Esophagus muscularis mucosa (tissue), 4 donors: ENCODE data around the gene TXNRD2. TPM values are rescaled to one million over a fixed set of nuclear protein-coding genes. Genes with fewer than 3 reads are reported as not detected.

Experiments used
- DNase-seq: peaks from one replicate; pipeline ENCODE4 v3.0.0-alpha.2; 2017; ENCODE audit errors: extremely low spot score
- H3K27ac ChIP-seq, 4 donors: fragments of 200-600 bp; sonication (generic); replicated peaks in 1 of 4; 1 replicate in 3 of 4; 2 replicates in 1 of 4; pipeline ENCODE4 v1.5.1; 2016 to 2019; ENCODE audit warnings: mild to moderate bottlenecking in 1 of 4
- H3K27me3 ChIP-seq, 4 donors: fragments of 200-600 bp; sonication (generic); one replicate each; pipeline versions ENCODE4 v1.5.1 to v1.6.0; 2016 to 2019
- H3K36me3 ChIP-seq, 4 donors: fragments of 200-600 bp; sonication (generic); one replicate each; pipeline ENCODE4 v1.5.1; 2016 to 2019
- H3K4me1 ChIP-seq, 4 donors: fragments of 200-600 bp; sonication (generic); one replicate each; pipeline ENCODE4 v1.5.1; 2016 to 2019
- H3K4me3 ChIP-seq, 4 donors: fragments of 200-600 bp; sonication (generic); 1 replicate in 2 of 4; 2 replicates in 2 of 4; pipeline ENCODE4 v1.5.1; 2016 to 2019; ENCODE audit warnings: mild to moderate bottlenecking in 4 of 4, moderate library complexity in 1 of 4
- H3K9me3 ChIP-seq, 4 donors: fragments of 200-600 bp; sonication (generic); 1 replicate in 3 of 4; 2 replicates in 1 of 4; pipeline ENCODE4 v1.5.1; 2016 to 2019
- CTCF ChIP-seq, 3 experiments: fragments of 200-600 bp in 2 of 3; fragments of 450-650 bp in 1 of 3; sonication (generic) in 2 of 3; IDR thresholded peaks; one replicate each; pipeline ENCODE4 v1.5.1; 2017 to 2019; ENCODE audit warnings: antibody characterized with exemption in 3 of 3, mild to moderate bottlenecking in 2 of 3, moderate library complexity in 1 of 3
- EP300 ChIP-seq: sonication (generic); formaldehyde crosslinking; IDR thresholded peaks from one replicate; pipeline ENCODE4 v1.6.1; 2017; ENCODE audit warnings: antibody characterized with exemption
- POLR2A ChIP-seq: fragments of 450-650 bp; IDR thresholded peaks from one replicate; pipeline ENCODE4 v1.6.1; 2017; ENCODE audit warnings: antibody characterized with exemption, moderate library complexity, mild to moderate bottlenecking, low read depth
- POLR2AphosphoS5 ChIP-seq, 2 donors: sonication (generic); formaldehyde crosslinking; IDR thresholded peaks; one replicate each; pipeline ENCODE4 v1.6.1; 2017; ENCODE audit warnings: antibody characterized with exemption in 2 of 2
- WGBS: methylation state at CpG from one replicate; pipeline ENCODE4 v1.1.5; 2018; 5-methylcytosine and 5-hydroxymethylcytosine counted together
- intact Hi-C: fragments of 100-400 bp; cut with DNase I; formaldehyde crosslinking; loops from one replicate; pipeline ENCODE4 v1.15.1; 2023
- total RNA-seq, 4 donors: library from RNA; depleted of rRNA; stranded (reverse); fragments of >200 nt; gene quantifications; one replicate each; pipeline versions ENCODE4 v1.1.0 to v1.2.1, GENCODE V29; 2016

Gene TXNRD2
- total RNA-seq, 4 donors from 2014 or later, result 12.9 to 27.2 (median 23.9) TPM

DNA sequence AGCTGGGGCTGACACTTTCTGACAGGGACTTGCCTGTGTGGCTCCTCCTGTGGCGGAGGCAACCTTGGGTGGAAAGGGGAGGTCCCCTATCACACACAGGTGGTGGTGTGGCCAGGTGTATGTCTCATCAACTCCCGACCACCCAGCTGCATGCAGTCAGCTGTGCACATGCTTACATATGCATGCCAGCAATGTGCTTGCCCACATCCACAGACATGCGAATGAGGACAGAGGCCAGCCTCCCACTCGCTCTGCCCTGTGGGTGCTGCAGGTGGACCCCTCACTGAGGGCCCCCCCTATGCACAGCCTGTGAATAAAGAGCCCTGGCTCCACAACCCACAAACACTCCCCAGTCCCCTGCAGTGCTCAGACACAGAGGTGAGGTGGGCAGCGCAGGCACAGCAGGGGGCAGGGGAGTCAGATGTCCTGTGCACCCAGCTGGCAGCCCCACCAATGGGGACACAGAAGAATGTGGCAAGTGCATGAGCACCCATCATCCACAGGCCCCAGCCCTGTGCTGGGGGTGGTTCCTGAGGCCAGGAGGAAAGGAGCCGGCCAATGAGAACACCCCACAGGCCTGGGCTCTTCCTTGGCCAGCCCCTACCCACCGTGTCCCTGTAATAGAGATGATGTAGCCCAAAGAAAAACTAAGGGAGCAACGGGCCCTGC, 96.4 kb downstream of the TXNRD2 start:
- Histone ChIP-seq H3K4me1 (peaks cover 22 to 35% (median 26%) of the 10 kb centered on the region in 4 donors), H3K27ac (peak overlapping the region in 2 of 4 donors; percentile 44 to 65), H3K36me3 (peaks cover 0 to 11% (median 8%) of the 10 kb centered on the region in 4 donors), H3K9me3 (peaks cover 0 to 3% (median 0%) of the 10 kb centered on the region in 4 donors), H3K27me3 (no peaks in the 10 kb centered on the region), H3K4me3 (no peak overlapping the region)
- TF ChIP-seq CTCF (IDR thresholded peaks at IDR 0.05), result no peak
- TF ChIP-seq POLR2A, result no peak
- TF ChIP-seq POLR2AphosphoS5 (IDR thresholded peaks at IDR 0.05), result no peak
- TF ChIP-seq EP300, result no peak
- 79% methylated on average over 6 of the region's 8 CpGs for WGBS
- no peak for DNase-seq
- intact Hi-C loops, result loop anchor here (10.0 kb wide), 1 partner anchor 80 kb away; the partner anchor contains the start of gene TBX1

DNA sequence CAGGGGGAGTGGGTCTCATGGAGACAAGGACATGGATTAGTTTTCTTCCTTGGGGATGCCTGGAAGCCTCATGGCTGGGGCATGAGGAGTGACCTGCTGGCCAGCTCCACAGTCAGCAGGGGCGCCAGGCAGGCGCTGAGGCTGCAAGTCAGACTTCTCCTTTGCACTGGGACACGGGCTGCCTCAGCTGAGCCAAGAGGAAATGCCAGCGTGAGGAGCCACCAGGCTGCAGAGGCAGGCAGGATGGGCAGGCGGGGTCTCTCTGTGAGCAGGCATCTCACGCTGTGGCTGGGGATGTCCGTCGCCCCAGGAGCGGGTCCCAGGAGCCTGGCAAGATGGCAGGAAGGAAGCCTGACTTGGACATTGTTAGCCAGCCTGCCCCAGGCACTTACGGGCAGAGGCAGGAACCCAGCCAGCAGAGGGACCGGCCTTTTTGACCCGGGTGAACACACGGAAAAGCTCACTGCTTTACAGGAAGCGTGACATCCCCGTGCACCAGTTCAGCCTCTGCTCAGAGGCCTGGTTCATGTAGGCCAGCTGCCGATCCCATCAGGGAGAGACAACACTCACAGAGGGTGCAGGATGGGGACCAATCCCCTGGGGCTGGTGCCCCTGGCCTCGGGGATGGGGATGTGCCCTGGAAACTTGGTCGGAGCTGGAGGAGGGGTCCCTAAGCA, 97.1 kb downstream of the TXNRD2 start:
- 59% methylated on average over 3 of the region's 18 CpGs for WGBS
- H3K4me1 ChIP-seq, result peaks cover 22 to 32% (median 26%) of the 10 kb centered on the region in 4 donors
- H3K27ac ChIP-seq, result peak overlapping the region in 3 of 4 donors; percentile 63 to 66 (median 65)
- H3K36me3 ChIP-seq, result peaks cover 0 to 7% (median 2%) of the 10 kb centered on the region in 4 donors
- H3K27me3 ChIP-seq, result no peaks in the 10 kb centered on the region
- intact Hi-C loops, result loop anchor here (10.0 kb wide), 1 partner anchor 80 kb away; the partner anchor contains the start of gene TBX1
- TF ChIP-seq POLR2AphosphoS5 (IDR thresholded peaks at IDR 0.05) (peak in 1 of 2 donors; percentile 15), POLR2A (no peak), EP300 (no peak), CTCF (IDR thresholded peaks at IDR 0.05) (peak in 1 of 3 experiments; percentile 6)
- no peak overlapping the region for H3K4me3 ChIP-seq
- peaks cover 0 to 3% (median 0%) of the 10 kb centered on the region in 4 donors for H3K9me3 ChIP-seq
- no peak for DNase-seq

DNA sequence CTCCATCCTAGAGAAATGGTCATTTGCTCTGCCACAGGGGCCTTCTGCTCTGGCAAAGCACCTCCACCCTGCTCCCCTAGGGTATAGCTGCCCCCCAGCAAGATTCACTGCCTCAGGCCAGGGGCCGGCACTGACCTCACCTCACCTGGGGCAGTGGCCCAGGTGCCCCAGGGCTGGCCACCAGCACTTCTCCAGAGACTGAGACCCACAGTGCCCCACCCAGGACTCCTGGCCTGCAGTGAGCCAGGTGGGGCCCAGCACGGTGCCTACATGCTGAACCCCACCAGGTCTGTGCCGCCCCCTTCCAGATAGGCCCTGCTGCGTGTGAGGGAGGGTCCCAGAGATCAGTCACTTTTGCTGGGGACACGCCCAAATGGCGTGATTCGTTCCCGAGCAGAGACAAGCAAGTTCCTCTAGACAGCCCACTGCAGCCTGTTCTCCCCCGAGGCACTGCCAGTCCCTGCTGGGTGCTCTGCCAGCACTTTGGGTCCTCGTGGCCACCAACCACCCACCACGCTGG, 97.7 kb downstream of the TXNRD2 start:
- 73% methylated on average over 6 of the region's 11 CpGs for WGBS
- peaks cover 0 to 3% (median 0%) of the 10 kb centered on the region in 4 donors for H3K9me3 ChIP-seq
- intact Hi-C loops, result loop anchor here (10.0 kb wide), 1 partner anchor 79 kb away; the partner anchor contains the start of gene TBX1
- peak overlapping the region in 3 of 4 donors; percentile 63 to 66 (median 65) for H3K27ac ChIP-seq
- TF ChIP-seq POLR2A (no peak), EP300 (no peak), CTCF (IDR thresholded peaks at IDR 0.05) (no peak), POLR2AphosphoS5 (IDR thresholded peaks at IDR 0.05) (no peak)
- DNase-seq, result no peak
- H3K36me3 ChIP-seq, result peaks cover 0 to 7% (median 2%) of the 10 kb centered on the region in 4 donors
- H3K4me1 ChIP-seq, result peaks cover 22 to 32% (median 26%) of the 10 kb centered on the region in 4 donors
- no peak overlapping the region for H3K4me3 ChIP-seq
- no peaks in the 10 kb centered on the region for H3K27me3 ChIP-seq

DNA sequence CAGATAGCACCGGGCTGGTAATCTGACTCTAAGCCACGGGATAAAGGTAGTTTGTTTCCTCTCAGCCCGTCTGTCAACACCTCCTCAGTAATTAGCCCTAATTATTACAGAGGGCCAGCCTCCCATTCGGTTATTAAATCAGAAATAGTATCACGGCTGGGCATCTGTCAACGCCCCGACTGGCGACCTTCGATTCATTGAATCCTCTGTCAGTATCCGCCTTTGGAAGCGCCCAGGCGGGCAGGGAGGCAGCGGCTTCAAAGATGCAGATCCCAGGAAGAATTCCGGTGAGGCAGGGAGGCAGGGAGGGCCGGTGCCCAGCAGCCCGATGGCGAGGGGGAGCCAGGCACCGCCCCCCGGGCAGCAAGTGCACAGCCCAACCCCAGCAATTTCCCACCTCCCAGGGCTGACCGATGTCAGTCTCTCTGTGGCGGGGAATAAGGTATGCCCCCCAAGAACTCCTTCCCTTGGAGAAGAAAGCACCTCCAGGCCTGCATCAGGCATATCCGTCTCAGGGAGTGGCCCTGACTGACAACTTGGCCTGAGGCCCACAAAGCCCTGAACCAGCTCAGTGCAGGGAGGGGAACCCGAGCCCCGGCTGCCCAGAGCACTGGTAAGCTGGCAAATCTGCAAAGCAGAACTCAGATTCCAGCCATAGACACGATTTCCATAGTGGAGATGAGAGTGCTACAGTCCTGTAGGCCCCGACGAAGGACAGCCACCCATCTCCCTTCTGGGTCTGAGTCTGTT, 98.3 kb downstream of the TXNRD2 start:
- no peak for DNase-seq
- Histone ChIP-seq H3K4me3 (no peak overlapping the region), H3K9me3 (peaks cover 0 to 3% (median 0%) of the 10 kb centered on the region in 4 donors), H3K27ac (peak overlapping the region in 3 of 4 donors; percentile 63 to 66 (median 65)), H3K27me3 (no peaks in the 10 kb centered on the region), H3K36me3 (peaks cover 0 to 7% (median 2%) of the 10 kb centered on the region in 4 donors), H3K4me1 (peaks cover 22 to 30% (median 26%) of the 10 kb centered on the region in 4 donors)
- WGBS, result 88% methylated on average over 26 of the region's 27 CpGs
- intact Hi-C loops, result loop anchor here (10.0 kb wide), 1 partner anchor 78 kb away; the partner anchor contains the start of gene TBX1
- TF ChIP-seq EP300 (no peak), CTCF (IDR thresholded peaks at IDR 0.05) (no peak), POLR2A (no peak), POLR2AphosphoS5 (IDR thresholded peaks at IDR 0.05) (no peak)
